Prostate gland (tissue), 2 donors: Measurements from ENCODE around the gene KCNK5. TPM values are rescaled to one million over a fixed set of nuclear protein-coding genes. Genes with fewer than 3 reads are reported as not detected.

ENCODE experiments used
- DNase-seq: peaks from one replicate; pipeline ENCODE4 v3.0.0-alpha.2; 2019; ENCODE audit warnings: low spot score
- H3K27ac ChIP-seq, 2 donors: fragments of 200-600 bp; sonication (generic); 2 replicates each; pipeline ENCODE4 v1.5.1; 2017 to 2019
- H3K27me3 ChIP-seq: fragments of 200-600 bp; sonication (generic); replicated peaks from 2 replicates; pipeline ENCODE4 v1.5.1; 2019; ENCODE audit not compliant: insufficient read depth
- H3K36me3 ChIP-seq, 2 donors: fragments of 200-600 bp; sonication (generic); 1 replicate in 1 of 2; 2 replicates in 1 of 2; pipeline versions ENCODE4 v1.5.1 to v1.8.1; 2017 to 2019
- H3K4me1 ChIP-seq: fragments of 200-600 bp; sonication (generic); replicated peaks from 2 replicates; pipeline ENCODE4 v1.5.1; 2019
- H3K4me3 ChIP-seq, 2 donors: fragments of 200-600 bp; sonication (generic); 2 replicates each; pipeline ENCODE4 v1.5.1; 2017 to 2019
- H3K9me3 ChIP-seq: fragments of 200-600 bp; sonication (generic); 2 replicates; pipeline ENCODE4 v1.5.1; 2017
- POLR2A ChIP-seq: fragments of 450-650 bp; IDR thresholded peaks from one replicate; pipeline ENCODE4 v1.6.1; 2016; ENCODE audit warnings: antibody characterized with exemption, mild to moderate bottlenecking
- POLR2AphosphoS5 ChIP-seq: sonication (generic); formaldehyde crosslinking; IDR thresholded peaks from one replicate; pipeline ENCODE4 v1.6.1; 2017; ENCODE audit warnings: antibody characterized with exemption
- WGBS: methylation state at CpG from one replicate; pipeline ENCODE4 v1.1.5; 2018; 5-methylcytosine and 5-hydroxymethylcytosine counted together
- intact Hi-C: fragments of 100-400 bp; cut with DNase I; formaldehyde crosslinking; loops from one replicate; pipeline ENCODE4 v1.14.2; 2022
- total RNA-seq, 2 donors: library from RNA; depleted of rRNA; stranded (reverse); fragments of >200 nt; gene quantifications; one replicate each; pipeline ENCODE4 v1.1.0, GENCODE V29; 2016
- TF ChIP-seq, protein P1 (sequence below), 4 experiments: fragments of 200-600 bp in 2 of 4; fragments of 450-650 bp in 2 of 4; sonication (generic) in 2 of 4; IDR thresholded peaks; 1 replicate in 3 of 4; 2 replicates in 1 of 4; pipeline ENCODE4 v1.5.1; 2016 to 2019; ENCODE audit warnings: antibody characterized with exemption in 4 of 4, mild to moderate bottlenecking in 2 of 4, moderate library complexity in 2 of 4

Gene KCNK5
- total RNA-seq, 2 donors from 2014 or later = 1.8 to 2.7 TPM

DNA sequence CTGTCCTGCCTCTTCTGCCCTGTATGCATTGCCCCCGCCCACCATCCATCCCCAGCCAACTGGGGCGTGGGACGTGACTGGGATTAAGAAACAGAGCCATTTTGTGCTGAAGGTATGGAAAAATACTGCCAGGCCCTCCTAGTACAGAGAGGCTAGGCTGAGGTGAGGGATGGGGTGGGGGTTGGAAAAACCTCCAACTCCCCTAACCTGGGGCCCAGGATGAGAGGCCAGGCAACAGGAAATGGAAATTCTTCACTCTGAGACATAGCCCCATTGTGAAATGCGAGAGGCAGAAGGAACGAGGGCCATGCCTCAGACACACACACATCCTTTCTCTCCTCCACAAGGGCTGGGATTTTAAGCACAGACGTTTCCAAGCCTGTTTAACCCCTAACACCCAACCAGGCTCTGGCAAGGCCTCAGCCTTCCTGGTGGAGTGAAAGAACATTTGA is 19.9 kb downstream of the KCNK5 start:
- no peak for TF ChIP-seq POLR2A
- TF ChIP-seq POLR2AphosphoS5 = no peak
- TF ChIP-seq, protein P1, sequence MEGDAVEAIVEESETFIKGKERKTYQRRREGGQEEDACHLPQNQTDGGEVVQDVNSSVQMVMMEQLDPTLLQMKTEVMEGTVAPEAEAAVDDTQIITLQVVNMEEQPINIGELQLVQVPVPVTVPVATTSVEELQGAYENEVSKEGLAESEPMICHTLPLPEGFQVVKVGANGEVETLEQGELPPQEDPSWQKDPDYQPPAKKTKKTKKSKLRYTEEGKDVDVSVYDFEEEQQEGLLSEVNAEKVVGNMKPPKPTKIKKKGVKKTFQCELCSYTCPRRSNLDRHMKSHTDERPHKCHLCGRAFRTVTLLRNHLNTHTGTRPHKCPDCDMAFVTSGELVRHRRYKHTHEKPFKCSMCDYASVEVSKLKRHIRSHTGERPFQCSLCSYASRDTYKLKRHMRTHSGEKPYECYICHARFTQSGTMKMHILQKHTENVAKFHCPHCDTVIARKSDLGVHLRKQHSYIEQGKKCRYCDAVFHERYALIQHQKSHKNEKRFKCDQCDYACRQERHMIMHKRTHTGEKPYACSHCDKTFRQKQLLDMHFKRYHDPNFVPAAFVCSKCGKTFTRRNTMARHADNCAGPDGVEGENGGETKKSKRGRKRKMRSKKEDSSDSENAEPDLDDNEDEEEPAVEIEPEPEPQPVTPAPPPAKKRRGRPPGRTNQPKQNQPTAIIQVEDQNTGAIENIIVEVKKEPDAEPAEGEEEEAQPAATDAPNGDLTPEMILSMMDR (IDR thresholded peaks at IDR 0.05) = no peak
- intact Hi-C loops = no loop called here
- WGBS = 59% methylated on average over 6 of the region's 6 CpGs
- DNase-seq = no peak
- no peaks in the 10 kb centered on the region for H3K9me3 ChIP-seq
- H3K4me1 ChIP-seq = no peaks in the 10 kb centered on the region
- H3K27ac ChIP-seq = no peak overlapping the region
- H3K27me3 ChIP-seq = no peaks in the 10 kb centered on the region
- H3K36me3 ChIP-seq = no peaks in the 10 kb centered on the region
- no peak overlapping the region for H3K4me3 ChIP-seq

DNA sequence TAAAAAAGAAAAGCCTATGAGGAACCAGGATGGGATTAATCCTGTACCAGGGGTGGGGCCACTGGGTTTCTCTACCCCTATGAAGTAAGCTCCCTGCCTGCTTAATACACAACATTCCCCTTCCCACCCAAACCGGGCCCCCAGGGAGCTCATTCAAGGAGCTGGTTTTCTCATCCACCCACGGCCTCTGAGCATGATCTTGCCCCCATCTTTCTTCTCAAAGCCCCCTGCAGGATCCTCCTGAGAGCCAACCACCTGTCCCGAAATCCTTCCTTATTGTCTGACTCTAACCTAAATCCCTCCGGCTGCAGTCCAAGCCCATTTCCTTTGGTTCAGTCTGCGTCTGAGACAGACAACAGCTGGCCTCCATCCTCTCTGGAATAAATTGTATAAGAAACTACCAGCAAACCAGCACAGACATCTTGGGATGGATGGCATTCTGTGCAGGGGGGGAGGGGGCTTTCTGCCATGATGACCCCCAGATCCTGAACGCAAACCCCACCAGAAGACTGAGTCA is 21.0 kb downstream of the KCNK5 start:
- TF ChIP-seq POLR2A (no peak), POLR2AphosphoS5 (no peak)
- TF ChIP-seq, protein P1 (IDR thresholded peaks at IDR 0.05) = no peak
- DNase-seq = no peak
- no peaks in the 10 kb centered on the region for H3K36me3 ChIP-seq
- no peaks in the 10 kb centered on the region for H3K4me1 ChIP-seq
- no peak overlapping the region for H3K4me3 ChIP-seq
- intact Hi-C loops = no loop called here
- 76% methylated on average over 6 of the region's 6 CpGs for WGBS
- no peak overlapping the region for H3K27ac ChIP-seq
- H3K9me3 ChIP-seq = no peaks in the 10 kb centered on the region
- no peaks in the 10 kb centered on the region for H3K27me3 ChIP-seq

DNA sequence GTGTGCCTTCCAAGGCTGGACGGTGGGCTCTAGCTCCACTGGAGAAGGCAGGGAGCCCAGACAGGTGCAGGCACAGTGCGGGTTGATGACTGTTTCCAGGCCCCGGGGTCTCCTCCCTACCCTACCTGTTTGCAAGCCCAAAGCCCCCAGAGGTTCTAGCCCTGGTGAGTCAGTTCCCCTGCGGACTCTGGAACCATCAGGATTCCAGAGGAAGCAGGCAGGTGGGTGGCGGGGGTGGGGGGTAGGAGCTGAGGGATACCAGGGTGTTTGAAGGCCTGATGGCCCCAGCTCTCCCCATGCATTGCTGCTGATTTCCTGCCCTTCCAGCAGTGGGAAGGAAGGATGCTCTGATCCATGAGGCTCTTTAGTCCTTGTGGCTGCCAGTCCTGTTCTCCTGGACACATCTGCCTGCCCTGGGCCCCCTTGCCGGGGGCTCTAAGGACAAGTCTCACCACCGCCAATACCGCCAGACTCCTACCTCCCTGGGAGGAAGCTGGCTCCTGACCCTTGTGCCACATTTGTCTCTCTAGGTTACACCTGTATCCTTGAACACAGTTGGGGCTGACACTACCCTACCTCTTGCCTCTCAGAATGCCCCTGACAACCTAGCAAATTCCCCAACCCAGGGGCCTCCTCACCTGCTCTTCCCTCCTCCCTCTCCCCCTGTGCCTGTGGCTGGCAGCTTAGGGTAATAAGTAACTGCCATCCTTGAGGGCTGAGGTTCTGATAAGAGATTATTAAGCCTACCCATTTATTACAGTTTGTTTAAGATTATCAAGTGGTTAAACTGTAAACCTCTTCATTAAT is 21.7 kb downstream of the KCNK5 start:
- Histone ChIP-seq H3K27me3 (no peaks in the 10 kb centered on the region), H3K9me3 (no peaks in the 10 kb centered on the region), H3K27ac (no peak overlapping the region), H3K4me3 (no peak overlapping the region), H3K36me3 (no peaks in the 10 kb centered on the region), H3K4me1 (no peaks in the 10 kb centered on the region)
- no peak for TF ChIP-seq POLR2AphosphoS5
- TF ChIP-seq, protein P1 (IDR thresholded peaks at IDR 0.05) = no peak
- intact Hi-C loops = no loop called here
- no peak for DNase-seq
- WGBS = 91% methylated on average over 8 of the region's 8 CpGs

DNA sequence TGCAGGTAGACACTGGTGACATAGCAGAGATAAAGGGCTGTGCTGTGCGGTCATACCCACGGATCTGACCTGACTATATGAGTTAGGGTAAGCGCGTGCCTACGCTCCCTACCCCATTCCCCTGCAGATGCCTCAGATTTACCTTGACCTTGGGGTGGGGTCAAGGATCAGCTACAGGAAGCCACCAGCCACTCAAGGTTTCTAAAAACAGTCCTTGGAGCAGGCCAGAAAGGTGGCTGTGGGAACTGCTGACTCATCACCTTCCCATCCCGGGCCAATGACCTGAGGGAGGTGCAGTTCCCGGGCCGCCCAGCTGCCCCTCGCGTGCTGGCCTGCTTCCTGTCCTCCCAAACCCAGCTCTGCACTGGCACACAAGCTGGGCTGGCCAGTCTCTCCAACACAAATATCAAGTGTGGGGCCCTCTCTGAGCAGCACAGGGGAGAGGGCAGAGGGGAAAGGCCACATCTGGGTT is 23.0 kb downstream of the KCNK5 start:
- no peak for DNase-seq
- intact Hi-C loops = no loop called here
- Histone ChIP-seq H3K9me3 (no peaks in the 10 kb centered on the region), H3K27ac (no peak overlapping the region), H3K36me3 (no peaks in the 10 kb centered on the region), H3K4me3 (no peak overlapping the region), H3K27me3 (no peaks in the 10 kb centered on the region), H3K4me1 (no peaks in the 10 kb centered on the region)
- TF ChIP-seq POLR2AphosphoS5 = no peak
- TF ChIP-seq, protein P1 (IDR thresholded peaks at IDR 0.05) = no peak
- no peak for TF ChIP-seq POLR2A
- WGBS = 89% methylated on average over 8 of the region's 10 CpGs
